GM23338 (cell line): ENCODE results near the gene ERI2. TPM values are rescaled to one million over a fixed set of nuclear protein-coding genes. Genes with fewer than 3 reads are reported as not detected.

Experiments
- ATAC-seq: fragments of 200-7000 bp; cut with Tn5 transposase; 3 replicates; pipeline ENCODE4 v1.9.1; 2020
- DNase-seq: peaks from one replicate; pipeline ENCODE4 v3.0.0-alpha.2; 2015; ENCODE audit warnings: low spot score
- H2AFZ ChIP-seq: fragments of 200-600 bp; sonication (generic); 2 replicates; pipeline ENCODE4 v1.8.0; 2016; ENCODE audit warnings: antibody characterized with exemption, mild to moderate bottlenecking, moderate library complexity
- H3F3A ChIP-seq: fragments of 200-600 bp; sonication (generic); replicated peaks from 2 replicates; pipeline ENCODE4 v1.8.0; 2017; ENCODE audit warnings: antibody characterized with exemption, mixed run types, low read depth
- H3K27ac ChIP-seq: fragments of 200-600 bp; sonication (generic); 2 replicates; pipeline ENCODE4 v1.6.1; 2016; ENCODE audit warnings: low read depth
- H3K27me3 ChIP-seq: fragments of 200-600 bp; sonication (generic); 2 replicates; pipeline ENCODE4 v1.8.0; 2016; ENCODE audit warnings: mild to moderate bottlenecking, mixed run types, moderate library complexity; ENCODE audit not compliant: insufficient read depth
- H3K36me3 ChIP-seq: fragments of 200-600 bp; sonication (generic); 2 replicates; pipeline ENCODE4 v1.8.0; 2016; ENCODE audit warnings: mild to moderate bottlenecking; ENCODE audit not compliant: insufficient read depth
- H3K4me1 ChIP-seq: fragments of 200-600 bp; sonication (generic); 2 replicates; pipeline ENCODE4 v1.8.0; 2016; ENCODE audit warnings: mild to moderate bottlenecking, moderate library complexity; ENCODE audit not compliant: insufficient read depth
- H3K4me2 ChIP-seq: fragments of 200-600 bp; sonication (generic); 2 replicates; pipeline ENCODE4 v1.7.1; 2017; ENCODE audit warnings: mixed run types
- H3K4me3 ChIP-seq: fragments of 200-600 bp; sonication (generic); 2 replicates; pipeline ENCODE4 v1.6.1; 2016; ENCODE audit warnings: mixed run types
- H3K79me2 ChIP-seq: fragments of 200-600 bp; sonication (generic); replicated peaks from 2 replicates; pipeline ENCODE4 v1.8.0; 2017; ENCODE audit warnings: mild to moderate bottlenecking; ENCODE audit not compliant: insufficient read depth
- H3K9me2 ChIP-seq: fragments of 200-600 bp; sonication (generic); 2 replicates; pipeline ENCODE4 v1.8.0; 2017; ENCODE audit not compliant: insufficient read depth
- H4K20me1 ChIP-seq: fragments of 200-600 bp; sonication (generic); replicated peaks from 2 replicates; pipeline ENCODE4 v1.8.0; 2017; ENCODE audit warnings: mild to moderate bottlenecking; ENCODE audit not compliant: insufficient read depth
- H3K27ac Mint-ChIP-seq: 2 replicates; pipeline ENCODE4 v1.8.0; 2020; ENCODE audit warnings: inconsistent platforms, mild to moderate bottlenecking, moderate library complexity, mixed read lengths
- H3K27me3 Mint-ChIP-seq: 3 replicates; pipeline ENCODE4 v1.8.0; 2022; ENCODE audit warnings: low read depth, mild to moderate bottlenecking, moderate library complexity, mixed read lengths, inconsistent platforms; ENCODE audit not compliant: insufficient read depth, poor library complexity
- H3K36me3 Mint-ChIP-seq: 3 replicates; pipeline ENCODE4 v1.8.0; 2021; ENCODE audit warnings: low read depth, mild to moderate bottlenecking, inconsistent platforms, moderate library complexity, mixed read lengths
- H3K4me1 Mint-ChIP-seq: 3 replicates; pipeline ENCODE4 v1.8.0; 2020; ENCODE audit warnings: mild to moderate bottlenecking, inconsistent platforms, mixed read lengths
- H3K4me3 Mint-ChIP-seq: 3 replicates; pipeline ENCODE4 v1.8.0; 2021; ENCODE audit warnings: moderate library complexity, mild to moderate bottlenecking, inconsistent platforms, mixed read lengths
- H3K9me3 Mint-ChIP-seq: 3 replicates; pipeline ENCODE4 v1.8.0; 2020; ENCODE audit warnings: moderate library complexity, mild to moderate bottlenecking, inconsistent platforms, mixed read lengths
- CREB1 ChIP-seq: fragments of 250-450 bp; sonication (Bioruptor Pico); IDR thresholded peaks from 2 replicates; pipeline ENCODE4 v1.5.0; 2020; ENCODE audit warnings: low read depth, mild to moderate bottlenecking, moderate library complexity
- EZH2 ChIP-seq: fragments of 200-600 bp; sonication (generic); IDR thresholded peaks from one replicate; pipeline ENCODE4 v1.8.0; 2017; ENCODE audit warnings: antibody characterized with exemption, mild to moderate bottlenecking, low read depth; ENCODE audit not compliant: unreplicated experiment
- EZH2phosphoT487 ChIP-seq: fragments of 200-600 bp; sonication (generic); IDR thresholded peaks from one replicate; pipeline ENCODE4 v1.8.1; 2018; ENCODE audit warnings: antibody characterized with exemption; ENCODE audit not compliant: unreplicated experiment
- JUNB ChIP-seq: IDR thresholded peaks from one replicate; pipeline ENCODE4 v1.6.1; 2016; ENCODE audit warnings: antibody characterized with exemption; ENCODE audit not compliant: unreplicated experiment
- NANOG ChIP-seq: IDR thresholded peaks from 2 replicates; pipeline ENCODE4 v1.6.1; 2016; ENCODE audit warnings: antibody characterized with exemption, borderline replicate concordance
- POLR2AphosphoS5 ChIP-seq: IDR thresholded peaks from 2 replicates; pipeline ENCODE4 v1.6.1; 2016; ENCODE audit warnings: antibody characterized with exemption, low read depth
- REST ChIP-seq: IDR thresholded peaks from one replicate; pipeline ENCODE4 v1.6.1; 2018; ENCODE audit warnings: antibody characterized with exemption; ENCODE audit not compliant: unreplicated experiment
- STAT1 ChIP-seq: IDR thresholded peaks from one replicate; pipeline ENCODE4 v1.6.1; 2016; ENCODE audit warnings: antibody characterized with exemption; ENCODE audit not compliant: unreplicated experiment
- ZNF114 ChIP-seq: fragments of 250-450 bp; sonication (Bioruptor Pico); IDR thresholded peaks from 2 replicates; pipeline ENCODE4 v1.5.0; 2020; ENCODE audit warnings: mild to moderate bottlenecking, moderate library complexity
- ZNF331 ChIP-seq: fragments of 250-450 bp; sonication (Bioruptor Pico); IDR thresholded peaks from 2 replicates; pipeline ENCODE4 v1.5.0; 2020; ENCODE audit warnings: low read depth, mild to moderate bottlenecking, moderate library complexity
- ZNF462 ChIP-seq: fragments of 250-450 bp; sonication (Bioruptor Pico); IDR thresholded peaks from 2 replicates; pipeline ENCODE4 v1.5.0; 2020; ENCODE audit warnings: mild to moderate bottlenecking, moderate library complexity
- polyA plus RNA-seq: library from polyadenylated mRNA; unstranded; fragments of >200 nt; fragmentation: Nextera tagmentation; extraction: Ambion mirVana; gene quantifications from 2 replicates; pipeline ENCODE4 v1.2.1, GENCODE V29; 2016
- total RNA-seq: library from RNA; depleted of rRNA; stranded (reverse); fragments of >200 nt; shearing (Covaris generic); gene quantifications from 2 replicates; pipeline ENCODE4 v1.2.3, GENCODE V29; 2014
- TF ChIP-seq, protein P1 (sequence below), 2 experiments: fragments of 200-600 bp in 1 of 2; sonication (generic) in 1 of 2; conservative IDR thresholded peaks; 2 replicates each; pipeline versions ENCODE4 v1.5.1 to v1.6.1; 2016 to 2017; ENCODE audit warnings: antibody characterized with exemption in 2 of 2, low read depth in 2 of 2, mild to moderate bottlenecking in 2 of 2, moderate library complexity in 1 of 2
- TF ChIP-seq, protein P2 (sequence below): IDR thresholded peaks from 2 replicates; pipeline ENCODE4 v1.6.1; 2016; ENCODE audit warnings: antibody characterized with exemption

The ERI2 gene
- total and polyA plus RNA-seq, 2 experiments from 2014 or later: 7.2 to 19.5 TPM

- no peak overlapping the region for H3K4me2 ChIP-seq
- peaks cover 4% of the 10 kb centered on the region; the same call in 1 of the 2 replicates for H4K20me1 ChIP-seq
- no peaks in the 10 kb centered on the region for H3K9me2 ChIP-seq
- H3K79me2 ChIP-seq: no peaks in the 10 kb centered on the region
- H3K9me3 Mint-ChIP-seq: no peaks in the 10 kb centered on the region; the same call in 1 of the 3 replicates
- no peak overlapping the region for H3K4me3 Mint-ChIP-seq
- H3K4me1 Mint-ChIP-seq: no peaks in the 10 kb centered on the region
- peaks cover 2% of the 10 kb centered on the region for H3K27me3 Mint-ChIP-seq
- 0 out of 2 replicates have a peak, but pooled peaks cover 1% of the 10 kb centered on the region for H3K36me3 ChIP-seq
- no peak for TF ChIP-seq STAT1
- no peak for TF ChIP-seq EZH2phosphoT487
- TF ChIP-seq JUNB: no peak
- no peak for TF ChIP-seq ZNF462 (CRISPR knock-in tag)
- TF ChIP-seq, protein P1, sequence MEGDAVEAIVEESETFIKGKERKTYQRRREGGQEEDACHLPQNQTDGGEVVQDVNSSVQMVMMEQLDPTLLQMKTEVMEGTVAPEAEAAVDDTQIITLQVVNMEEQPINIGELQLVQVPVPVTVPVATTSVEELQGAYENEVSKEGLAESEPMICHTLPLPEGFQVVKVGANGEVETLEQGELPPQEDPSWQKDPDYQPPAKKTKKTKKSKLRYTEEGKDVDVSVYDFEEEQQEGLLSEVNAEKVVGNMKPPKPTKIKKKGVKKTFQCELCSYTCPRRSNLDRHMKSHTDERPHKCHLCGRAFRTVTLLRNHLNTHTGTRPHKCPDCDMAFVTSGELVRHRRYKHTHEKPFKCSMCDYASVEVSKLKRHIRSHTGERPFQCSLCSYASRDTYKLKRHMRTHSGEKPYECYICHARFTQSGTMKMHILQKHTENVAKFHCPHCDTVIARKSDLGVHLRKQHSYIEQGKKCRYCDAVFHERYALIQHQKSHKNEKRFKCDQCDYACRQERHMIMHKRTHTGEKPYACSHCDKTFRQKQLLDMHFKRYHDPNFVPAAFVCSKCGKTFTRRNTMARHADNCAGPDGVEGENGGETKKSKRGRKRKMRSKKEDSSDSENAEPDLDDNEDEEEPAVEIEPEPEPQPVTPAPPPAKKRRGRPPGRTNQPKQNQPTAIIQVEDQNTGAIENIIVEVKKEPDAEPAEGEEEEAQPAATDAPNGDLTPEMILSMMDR (conservative IDR thresholded peaks at IDR 0.05; ENCODE audit: low read depth in 2 of 2): no peak
- TF ChIP-seq ZNF114 (CRISPR knock-in tag): no peak
- TF ChIP-seq REST: no peak
- TF ChIP-seq, protein P2, sequence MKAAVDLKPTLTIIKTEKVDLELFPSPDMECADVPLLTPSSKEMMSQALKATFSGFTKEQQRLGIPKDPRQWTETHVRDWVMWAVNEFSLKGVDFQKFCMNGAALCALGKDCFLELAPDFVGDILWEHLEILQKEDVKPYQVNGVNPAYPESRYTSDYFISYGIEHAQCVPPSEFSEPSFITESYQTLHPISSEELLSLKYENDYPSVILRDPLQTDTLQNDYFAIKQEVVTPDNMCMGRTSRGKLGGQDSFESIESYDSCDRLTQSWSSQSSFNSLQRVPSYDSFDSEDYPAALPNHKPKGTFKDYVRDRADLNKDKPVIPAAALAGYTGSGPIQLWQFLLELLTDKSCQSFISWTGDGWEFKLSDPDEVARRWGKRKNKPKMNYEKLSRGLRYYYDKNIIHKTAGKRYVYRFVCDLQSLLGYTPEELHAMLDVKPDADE: no peak
- no peak for TF ChIP-seq NANOG
- no peak for TF ChIP-seq CREB1
- no peak for TF ChIP-seq POLR2AphosphoS5
- no peak for TF ChIP-seq EZH2
- TF ChIP-seq ZNF331 (CRISPR knock-in tag): no peak
- H3K4me1 ChIP-seq: no peaks in the 10 kb centered on the region
- no peak overlapping the region for H2AFZ ChIP-seq
- H3K36me3 Mint-ChIP-seq: peaks cover 11% of the 10 kb centered on the region; the same call in 2 of the 3 replicates
- no peak overlapping the region for H3K4me3 ChIP-seq
- ATAC-seq (no peak), DNase-seq (no peak)
- no peaks in the 10 kb centered on the region for H3K27me3 ChIP-seq
- H3K27ac ChIP-seq: no peak overlapping the region
- no peaks in the 10 kb centered on the region for H3F3A ChIP-seq
- no peak overlapping the region for H3K27ac Mint-ChIP-seq
These were observed 8.5 kb upstream of the ERI2 start for GRCh38 chr16:20814784-20815183.
